GM12892 (cell line): Measurements from ENCODE around the gene SDK2.
"Not testable (repeated sequence)": the region's sequence is repeated elsewhere in the genome, so short reads cannot be mapped to it uniquely, and the experiment has no call there.

Source experiments
- POLR2A ChIP-seq: IDR thresholded peaks from 2 replicates; pipeline ENCODE4 v1.6.1; 2011; ENCODE audit warnings: low read depth, low read length, control low read depth
- POLR2AphosphoS5 ChIP-seq: IDR thresholded peaks from 2 replicates; pipeline ENCODE4 v1.6.1; 2011; ENCODE audit warnings: low read depth, low read length, control low read depth
- TAF1 ChIP-seq: IDR thresholded peaks from 2 replicates; pipeline ENCODE4 v1.6.1; 2011; ENCODE audit warnings: low read depth, mild to moderate bottlenecking, control low read depth, low read length, borderline replicate concordance

GRCh38 chr17:73333445-73333844, 310.8 kb downstream of the SDK2 start:
- TF ChIP-seq TAF1, POLR2AphosphoS5, POLR2A: not testable (repeated sequence)
